ENCODE measurements around the gene TRPC3. TPM values are rescaled to one million over a fixed set of nuclear protein-coding genes. Genes with fewer than 3 reads are reported as not detected.

The TRPC3 gene
- total RNA-seq (2022; extraction: Qiagen RNA extraction; ENCODE audit: low read depth) = 0.05 to 0.11 TPM (median 0.06 TPM) in 4 of 5 replicates, not detected in the other

DNA sequence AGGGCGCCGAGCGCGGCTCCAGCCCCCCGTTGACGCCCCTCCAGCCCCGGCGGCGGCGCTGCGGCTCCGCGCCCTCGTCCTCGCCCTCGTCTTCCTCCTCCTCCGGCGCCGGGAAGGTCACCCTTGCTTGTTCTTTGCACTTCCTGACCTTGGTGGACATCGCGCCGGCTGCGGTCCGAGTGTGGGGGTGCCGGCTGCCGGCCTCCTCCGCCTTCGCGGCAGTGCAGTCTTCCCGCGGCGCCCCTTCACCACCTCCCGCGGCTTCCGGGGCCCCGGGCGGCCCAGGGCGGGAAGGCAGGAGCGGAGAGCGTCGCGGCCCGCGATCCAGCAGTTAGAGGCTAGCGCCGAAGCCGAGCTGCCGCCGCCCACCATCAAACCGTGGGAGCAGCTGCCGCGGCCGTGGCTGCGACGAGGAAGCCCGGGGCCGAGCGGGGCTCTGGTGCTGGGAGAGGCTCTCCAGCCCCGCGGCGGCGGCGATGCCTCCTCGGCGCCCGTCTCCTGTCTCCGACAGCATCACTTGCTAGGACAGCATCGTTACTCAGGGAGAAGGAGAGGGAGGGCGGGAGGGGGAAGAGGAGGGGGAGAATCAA is at the start of gene TRPC3:
Gene TRPC3 (minus strand): TSS at position 540 of the 590 bp plus-strand sequence. CDS start 380 bp downstream, at position 160.

GRCh38 chr4:121869841-121870822 is 81.7 kb downstream of the TRPC3 start, which contains the start of gene BBS7:
Gene BBS7, minus strand, starts transcription at chr4:121870474. Its CDS starts 161 bp downstream, at chr4:121870313.

Other genes starting within 250 kb of the TRPC3 start
- 0.23 to 0.49 TPM (median 0.28 TPM) in 5 replicates for gene SMIM43, start 186.9 kb downstream of the TRPC3 start, total RNA-seq (2022; extraction: Qiagen RNA extraction; ENCODE audit: low read depth)
- 28.6 to 34.2 TPM (median 29.6 TPM) in 5 replicates for gene EXOSC9, start 150.7 kb downstream of the TRPC3 start, total RNA-seq (2022; extraction: Qiagen RNA extraction; ENCODE audit: low read depth)
- gene CCNA2, start 128.2 kb downstream of the TRPC3 start, total RNA-seq (2022; extraction: Qiagen RNA extraction; ENCODE audit: low read depth) = 35.5 to 49.8 TPM (median 43.8 TPM) in 5 replicates
- 11.6 to 15.2 TPM (median 13.1 TPM) in 5 replicates for gene BBS7, start 81.6 kb downstream of the TRPC3 start, total RNA-seq (2022; extraction: Qiagen RNA extraction; ENCODE audit: low read depth)
- 5.0 to 9.1 TPM (median 8.7 TPM) in 5 replicates for gene BLTP1, start 200.3 kb upstream of the TRPC3 start, total RNA-seq (2022; extraction: Qiagen RNA extraction; ENCODE audit: low read depth)

All from A549 treated with GW870086 at 1 μM for 4 hours (cell line).